DND-41 (cell line): ENCODE results near the gene LAMA2.

Experiments used
- CTCF ChIP-seq: IDR thresholded peaks from 2 replicates; pipeline ENCODE4 v1.5.1; 2012; ENCODE audit warnings: borderline replicate concordance, low read length, moderate library complexity, mild to moderate bottlenecking; ENCODE audit not compliant: poor library complexity, severe bottlenecking; ENCODE audit errors: extremely low read depth
- EZH2 ChIP-seq: IDR thresholded peaks from 3 replicates; pipeline ENCODE4 v1.6.1; 2012; ENCODE audit warnings: borderline replicate concordance, low read depth, mild to moderate bottlenecking, moderate library complexity, low read length, inconsistent platforms; ENCODE audit not compliant: severe bottlenecking

- TF ChIP-seq EZH2 (no peak), CTCF (no peak)
These were observed 31.1 kb downstream of the LAMA2 start for GRCh38 chr6:128914051-128914450.
